CD4-positive, alpha-beta memory T cell (primary cell): Measurements from ENCODE around the gene AKAP13. TPM values are rescaled to one million over a fixed set of nuclear protein-coding genes. Genes with fewer than 3 reads are reported as not detected.
"Not testable (repeated sequence)": the region's sequence is repeated elsewhere in the genome, so short reads cannot be mapped to it uniquely, and the experiment has no call there.

Experiments
- CTCF ChIA-PET: fragments of 350-600 bp; sonication (Branson Sonifier 250); formaldehyde crosslinking; loops from one replicate; lab custom pipeline; 2021; ENCODE audit warnings: inconsistent platforms; ENCODE audit not compliant: partially characterized antibody; lab: Charles Lee
- POLR2A ChIA-PET: fragments of 350-600 bp; sonication (Branson Sonifier 250); formaldehyde crosslinking; loops from one replicate; lab custom pipeline; 2021; ENCODE audit not compliant: partially characterized antibody; lab: Charles Lee
- DNase-seq, 5 donors: peaks; one replicate each; pipeline versions ENCODE4 v3.0.0 to v3.0.0-alpha.2; 2020 to 2022; ENCODE audit warnings: mixed read lengths in 1 of 5
- H3K27ac ChIP-seq: one replicate; pipeline ENCODE4 v1.7.0; 2013; ENCODE audit warnings: low read depth, low read length
- H3K27me3 ChIP-seq: 2 replicates; pipeline ENCODE4 v1.7.0; 2013; ENCODE audit warnings: mild to moderate bottlenecking, low read length, moderate library complexity; ENCODE audit not compliant: insufficient read depth
- H3K36me3 ChIP-seq: 2 replicates; pipeline ENCODE4 v1.7.0; 2013; ENCODE audit warnings: mild to moderate bottlenecking, low read length, moderate library complexity; ENCODE audit not compliant: insufficient read depth
- H3K4me1 ChIP-seq: 2 replicates; pipeline ENCODE4 v1.7.0; 2013; ENCODE audit warnings: mild to moderate bottlenecking, low read length, moderate library complexity; ENCODE audit not compliant: insufficient read depth
- H3K4me3 ChIP-seq, 2 donors: one replicate each; pipeline ENCODE4 v1.7.0; 2013; ENCODE audit warnings: low read length in 2 of 2, mild to moderate bottlenecking in 1 of 2
- H3K9me3 ChIP-seq, 2 donors: one replicate each; pipeline ENCODE4 v1.7.0; 2013; ENCODE audit warnings: low read length in 2 of 2, control low read depth in 1 of 2; ENCODE audit not compliant: control insufficient read depth in 1 of 2
- H3K27ac Mint-ChIP-seq, 7 donors: one replicate each; pipeline ENCODE4 v1.8.0; 2020 to 2021; ENCODE audit warnings: mixed read lengths in 7 of 7, mild to moderate bottlenecking in 6 of 7, inconsistent platforms in 3 of 7, moderate library complexity in 3 of 7
- H3K27me3 Mint-ChIP-seq, 2 donors: one replicate each; pipeline ENCODE4 v1.8.0; 2020 to 2021; ENCODE audit warnings: mixed read lengths in 2 of 2
- H3K36me3 Mint-ChIP-seq, 2 donors: one replicate each; pipeline ENCODE4 v1.8.0; 2020 to 2021; ENCODE audit warnings: mixed read lengths in 2 of 2, inconsistent platforms in 1 of 2, mild to moderate bottlenecking in 1 of 2
- H3K4me1 Mint-ChIP-seq, 4 donors: one replicate each; pipeline ENCODE4 v1.8.0; 2020 to 2021; ENCODE audit warnings: mixed read lengths in 4 of 4, mild to moderate bottlenecking in 1 of 4
- H3K4me3 Mint-ChIP-seq, 8 donors: one replicate each; pipeline ENCODE4 v1.8.0; 2020 to 2021; ENCODE audit warnings: mixed read lengths in 8 of 8, mild to moderate bottlenecking in 7 of 8, moderate library complexity in 6 of 8, inconsistent platforms in 3 of 8
- H3K9me3 Mint-ChIP-seq, 8 donors: one replicate each; pipeline ENCODE4 v1.8.0; 2020 to 2021; ENCODE audit warnings: mixed read lengths in 8 of 8, mild to moderate bottlenecking in 5 of 8, inconsistent platforms in 3 of 8, moderate library complexity in 1 of 8
- intact Hi-C: fragments of 100-400 bp; cut with micrococcal nuclease; formaldehyde crosslinking; loops from one replicate; pipeline ENCODE4 v1.15.1; 2023
- polyA plus RNA-seq, 2 donors: library from polyadenylated mRNA; unstranded; fragments of 300-500 nt; fragmentation: Illumina TruSeq; gene quantifications; one replicate each; pipeline ENCODE4 v1.2.3, GENCODE V29; 2021
- total RNA-seq, 2 experiments: library from RNA; stranded (reverse); gene quantifications; one replicate each; pipeline ENCODE4 v1.2.3, GENCODE V29; 2021

Gene AKAP13
- total and polyA plus RNA-seq, 4 experiments from 2014 or later = 68.7 to 319 (median 247) TPM

DNA sequence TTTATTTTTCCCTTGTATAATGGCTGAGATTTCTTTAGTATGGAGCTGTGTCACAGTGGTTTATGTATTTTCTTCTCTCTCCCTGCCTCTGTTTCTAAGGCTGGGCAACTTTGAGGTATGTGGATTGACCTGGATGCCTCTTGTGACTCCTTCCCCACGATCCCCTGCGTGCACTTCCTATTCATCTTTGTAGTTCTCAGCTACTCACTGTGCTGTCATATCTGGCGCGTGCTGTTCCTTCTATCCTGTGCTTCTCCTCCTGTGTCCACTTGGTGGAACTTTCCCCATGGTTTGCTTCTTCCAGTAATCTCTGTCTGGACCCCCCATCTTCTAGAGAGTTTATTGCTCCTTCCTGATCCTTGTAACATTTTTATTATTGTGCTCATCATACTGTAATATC, 97.3 kb downstream of the AKAP13 start:
- Mint-ChIP-seq H3K27ac (peak overlapping the region in 6 of 7 donors; percentile 4 to 95 (median 60)), H3K4me1 (peaks cover 69 to 97% (median 81%) of the 10 kb centered on the region in 4 donors), H3K9me3 (no peaks in the 10 kb centered on the region), H3K36me3 (no peaks in the 10 kb centered on the region), H3K27me3 (no peaks in the 10 kb centered on the region), H3K4me3 (peak overlapping the region in 4 of 8 donors; percentile 1 to 44 (median 34))
- no peak for DNase-seq
- Histone ChIP-seq H3K36me3 (no peaks in the 10 kb centered on the region), H3K4me3 (no peak overlapping the region), H3K9me3 (no peaks in the 10 kb centered on the region), H3K27ac (no peak overlapping the region), H3K27me3 (no peaks in the 10 kb centered on the region), H3K4me1 (peaks cover 73% of the 10 kb centered on the region)
- intact Hi-C loops = no loop called here
- ChIA-PET CTCF (interaction anchor here (0.6 to 1.2 kb wide), 2 partner anchors 65 to 178 kb away, joined by 3 read pairs; no protein-coding TSS in a partner anchor), POLR2A (no interaction called here)

DNA sequence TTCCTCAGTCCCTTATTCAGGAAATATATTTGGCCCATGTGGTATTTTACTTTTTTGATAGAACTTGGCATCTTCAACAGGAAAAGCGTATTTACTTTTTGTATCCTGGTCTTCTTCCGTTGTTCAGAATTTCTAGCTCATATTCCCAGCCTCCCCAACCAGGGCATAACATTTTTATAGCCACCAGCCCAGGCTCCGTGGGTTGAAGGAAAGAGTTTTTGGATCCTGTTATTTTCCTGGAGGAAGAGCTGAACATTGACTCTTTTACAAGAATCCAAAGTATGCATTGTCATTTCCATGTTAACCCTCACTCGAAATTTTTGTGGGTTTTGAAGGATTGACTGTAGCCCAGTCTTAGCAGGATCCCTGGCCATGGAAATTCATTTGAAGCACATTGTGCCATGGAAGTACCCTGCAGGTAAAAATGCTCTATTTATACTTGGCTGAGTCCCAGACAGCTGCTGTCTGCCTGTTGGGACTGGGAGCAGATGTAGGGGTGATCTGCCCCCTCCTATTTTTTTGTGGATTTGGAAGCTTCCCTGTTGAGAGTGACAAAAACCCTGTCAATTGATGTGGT, 98.8 kb downstream of the AKAP13 start:
- no peaks in the 10 kb centered on the region for H3K9me3 ChIP-seq
- CTCF ChIA-PET = no interaction called here
- no peak overlapping the region for H3K27ac ChIP-seq
- Mint-ChIP-seq H3K36me3 (no peaks in the 10 kb centered on the region), H3K4me1 (peaks cover 61 to 91% (median 75%) of the 10 kb centered on the region in 4 donors), H3K27ac (peak overlapping the region in 5 of 7 donors; percentile 8 to 64 (median 42)), H3K27me3 (no peaks in the 10 kb centered on the region), H3K9me3 (no peaks in the 10 kb centered on the region), H3K4me3 (peak overlapping the region in 1 of 8 donors; percentile 27)
- DNase-seq = no peak
- H3K36me3 ChIP-seq = no peaks in the 10 kb centered on the region
- H3K4me1 ChIP-seq = peaks cover 60% of the 10 kb centered on the region
- H3K4me3 ChIP-seq = no peak overlapping the region
- intact Hi-C loops = no loop called here
- no peaks in the 10 kb centered on the region for H3K27me3 ChIP-seq
- POLR2A ChIA-PET = no interaction called here

DNA sequence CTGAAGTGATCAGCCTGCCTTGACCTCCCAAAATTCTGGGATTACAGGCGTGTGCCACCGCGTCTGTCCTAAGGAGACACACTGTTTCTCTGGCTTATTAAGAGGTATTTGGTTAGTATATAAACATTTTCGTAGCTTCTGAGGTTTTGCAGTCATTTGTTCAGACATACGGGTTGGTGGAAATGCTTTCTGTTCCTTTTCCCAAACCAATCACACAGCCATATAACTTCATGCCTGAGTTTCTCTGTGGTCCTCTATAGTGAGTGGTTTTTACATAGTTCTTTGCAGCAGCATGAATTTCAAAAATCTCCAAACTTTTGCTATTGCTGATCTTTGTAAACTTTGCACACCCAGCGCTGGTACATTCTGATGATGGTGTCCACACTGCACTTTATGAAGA, 100.5 kb downstream of the AKAP13 start:
- no peaks in the 10 kb centered on the region for H3K27me3 ChIP-seq
- Mint-ChIP-seq H3K4me1 (peaks cover 57 to 89% (median 70%) of the 10 kb centered on the region in 4 donors), H3K27ac (peak overlapping the region in 6 of 7 donors; percentile 3 to 74 (median 58)), H3K4me3 (peak overlapping the region in 4 of 8 donors; percentile 6 to 47 (median 21)), H3K36me3 (no peaks in the 10 kb centered on the region), H3K27me3 (no peaks in the 10 kb centered on the region), H3K9me3 (no peaks in the 10 kb centered on the region)
- POLR2A ChIA-PET = no interaction called here
- intact Hi-C loops = loop anchor here (5.0 kb wide), 1 partner anchor 184 kb away; no protein-coding TSS in a partner anchor
- peaks cover 43% of the 10 kb centered on the region for H3K4me1 ChIP-seq
- CTCF ChIA-PET = no interaction called here
- no peaks in the 10 kb centered on the region for H3K36me3 ChIP-seq
- H3K4me3 ChIP-seq = no peak overlapping the region
- H3K27ac ChIP-seq = no peak overlapping the region
- no peak for DNase-seq
- H3K9me3 ChIP-seq = no peaks in the 10 kb centered on the region

DNA sequence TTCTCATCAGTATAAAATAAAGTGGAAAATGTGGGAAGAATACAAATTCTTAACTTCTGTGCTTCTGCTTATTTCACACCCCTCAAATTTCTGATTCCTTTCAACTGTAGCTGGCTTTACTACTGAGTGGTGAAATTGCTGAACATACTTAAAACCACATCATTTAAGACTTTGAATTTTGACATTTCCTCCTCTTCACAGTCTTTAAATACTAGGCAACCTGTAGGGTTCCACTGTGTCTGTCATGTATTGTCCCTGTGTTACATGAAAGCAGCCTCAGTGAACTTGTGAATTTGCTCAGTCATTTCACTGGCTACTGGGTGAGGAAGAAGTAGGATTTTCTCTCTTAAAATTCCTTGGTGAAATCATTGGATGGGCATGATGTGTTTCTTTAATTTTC, 101.1 kb downstream of the AKAP13 start:
- Mint-ChIP-seq H3K4me1 (peaks cover 55 to 86% (median 69%) of the 10 kb centered on the region in 4 donors), H3K4me3 (peak overlapping the region in 4 of 8 donors; percentile 13 to 58 (median 26)), H3K27ac (peak overlapping the region; percentile 3 to 88 (median 37))
- intact Hi-C loops = loop anchor here (5.0 kb wide), 1 partner anchor 184 kb away; no protein-coding TSS in a partner anchor
- POLR2A ChIA-PET, CTCF ChIA-PET, H3K9me3 ChIP-seq, H3K27me3 ChIP-seq, H3K9me3 Mint-ChIP-seq, H3K36me3 ChIP-seq, H3K36me3 Mint-ChIP-seq, H3K27me3 Mint-ChIP-seq, H3K4me3 ChIP-seq, H3K27ac ChIP-seq: not testable (repeated sequence)
- DNase-seq = peak in 1 of 5 donors; percentile 6
- peaks cover 38% of the 10 kb centered on the region for H3K4me1 ChIP-seq

DNA sequence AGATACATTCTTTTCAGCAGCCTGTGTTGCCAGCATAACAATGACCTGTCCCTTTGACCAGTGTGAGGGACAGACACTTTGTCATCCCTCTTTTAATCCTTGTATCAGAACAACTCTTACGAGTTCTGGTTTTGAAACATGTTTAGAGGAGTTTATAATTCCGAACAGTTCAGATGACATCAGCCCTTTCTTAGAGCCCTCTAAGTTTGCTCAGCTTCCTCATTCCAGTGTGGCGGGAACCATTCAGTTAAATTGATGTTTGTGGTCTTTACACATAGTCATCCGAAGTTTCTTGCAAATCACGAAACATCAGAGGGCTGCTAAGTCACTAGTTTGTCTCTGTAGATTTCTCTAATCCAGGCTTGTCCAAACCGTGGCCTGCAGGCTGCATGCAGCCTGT, 102.5 kb downstream of the AKAP13 start:
- Mint-ChIP-seq H3K9me3 (no peaks in the 10 kb centered on the region), H3K27ac (peak overlapping the region in 2 of 7 donors; percentile 30 to 42), H3K27me3 (no peaks in the 10 kb centered on the region), H3K4me1 (peaks cover 46 to 76% (median 62%) of the 10 kb centered on the region in 4 donors), H3K4me3 (no peak overlapping the region), H3K36me3 (peaks cover 6 to 8% of the 10 kb centered on the region in 2 donors)
- no peaks in the 10 kb centered on the region for H3K27me3 ChIP-seq
- POLR2A ChIA-PET = no interaction called here
- intact Hi-C loops = loop anchor here (5.0 kb wide), 1 partner anchor 186 kb away; no protein-coding TSS in a partner anchor
- CTCF ChIA-PET = no interaction called here
- peaks cover 36% of the 10 kb centered on the region for H3K4me1 ChIP-seq
- peaks cover 3% of the 10 kb centered on the region for H3K36me3 ChIP-seq
- no peak for DNase-seq
- H3K27ac ChIP-seq = no peak overlapping the region
- H3K9me3 ChIP-seq = no peaks in the 10 kb centered on the region
- H3K4me3 ChIP-seq = no peak overlapping the region

DNA sequence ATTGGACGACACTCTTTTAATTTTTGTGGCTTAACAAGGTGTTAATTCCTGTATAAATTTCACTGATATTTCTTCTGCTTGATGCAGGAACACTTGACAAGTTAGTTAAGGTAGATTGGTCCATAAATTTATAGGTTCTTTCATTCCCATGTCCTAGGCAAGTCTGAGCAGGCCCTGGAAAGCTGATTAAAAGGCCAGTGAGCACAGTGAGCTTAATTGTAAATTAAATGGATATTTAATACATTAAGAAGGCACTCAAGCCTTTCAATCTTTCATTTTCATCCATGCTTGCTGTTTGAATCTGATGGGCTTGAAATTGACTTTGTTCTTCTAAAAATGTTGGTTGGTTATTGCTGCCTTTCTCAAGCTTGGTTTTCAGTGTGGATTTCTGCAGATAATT, 103.6 kb downstream of the AKAP13 start:
- DNase-seq, POLR2A ChIA-PET, H3K27me3 ChIP-seq, H3K9me3 Mint-ChIP-seq, H3K9me3 ChIP-seq, H3K36me3 ChIP-seq, H3K4me3 ChIP-seq, H3K27me3 Mint-ChIP-seq, H3K4me3 Mint-ChIP-seq, H3K27ac ChIP-seq: not testable (repeated sequence)
- peaks cover 43% of the 10 kb centered on the region for H3K4me1 ChIP-seq
- peaks cover 47 to 77% (median 64%) of the 10 kb centered on the region in 4 donors for H3K4me1 Mint-ChIP-seq
- peak overlapping the region in 6 of 7 donors; percentile 39 to 78 (median 50) for H3K27ac Mint-ChIP-seq
- peaks cover 11 to 14% of the 10 kb centered on the region in 2 donors for H3K36me3 Mint-ChIP-seq
- CTCF ChIA-PET = interaction anchor here (0.8 to 1.3 kb wide), 4 partner anchors 10 to 356 kb away, joined by 3 to 4 read pairs (median 3); no protein-coding TSS in a partner anchor
- intact Hi-C loops = loop anchor here (5.0 kb wide), 1 partner anchor 187 kb away; no protein-coding TSS in a partner anchor

DNA sequence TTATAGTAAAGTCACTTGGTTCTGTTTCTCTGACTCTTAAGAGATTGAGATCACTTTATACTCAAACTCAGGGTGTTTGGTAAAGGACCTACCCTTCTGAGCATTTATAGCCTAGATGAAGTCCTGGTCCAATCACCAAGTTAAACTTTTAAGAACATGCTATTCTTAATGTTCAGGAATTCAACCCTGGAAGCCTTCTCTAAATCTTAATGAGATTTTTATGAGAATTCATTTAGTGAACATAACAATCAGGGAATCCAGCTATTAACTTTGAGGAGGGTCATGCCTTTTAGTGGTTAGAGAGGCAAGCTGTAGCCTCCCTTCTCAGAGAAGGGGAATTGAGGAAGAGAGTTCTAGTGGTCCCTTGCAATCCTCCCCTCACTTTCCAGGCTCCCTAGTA, 104.5 kb downstream of the AKAP13 start:
- not testable (repeated sequence) for H3K27me3 Mint-ChIP-seq, H3K9me3 ChIP-seq, H3K36me3 ChIP-seq, H3K4me3 ChIP-seq, H3K27ac ChIP-seq, H3K9me3 Mint-ChIP-seq, DNase-seq, H3K27me3 ChIP-seq, H3K4me3 Mint-ChIP-seq
- Mint-ChIP-seq H3K4me1 (peaks cover 48 to 78% (median 64%) of the 10 kb centered on the region in 4 donors), H3K27ac (peak overlapping the region in 4 of 7 donors; percentile 45 to 58 (median 50)), H3K36me3 (peaks cover 12 to 16% of the 10 kb centered on the region in 2 donors)
- POLR2A ChIA-PET = interaction anchor here (1.3 kb wide), 1 partner anchor 105 kb away, joined by 3 read pairs; the partner anchor contains the start of gene AKAP13
- CTCF ChIA-PET = interaction anchor here (0.6 to 2.4 kb wide), 13 partner anchors 9 to 355 kb away, joined by 3 to 13 read pairs (median 4); no protein-coding TSS in a partner anchor
- intact Hi-C loops = loop anchor here (5.0 kb wide), 2 partner anchors 188 to 217 kb away; no protein-coding TSS in a partner anchor
- H3K4me1 ChIP-seq = peaks cover 43% of the 10 kb centered on the region
